SK-N-SH treated with all-trans-retinoic acid at 6 μM for 48 hours (cell line): ENCODE data around the gene DUS4L.

Experiments used
- ZNF8 ChIP-seq: fragments of 450-650 bp; formaldehyde crosslinking; IDR thresholded peaks from 2 replicates; pipeline ENCODE4 v1.5.0; 2020; ENCODE audit warnings: mild to moderate bottlenecking, moderate library complexity
- TF ChIP-seq, protein P1 (sequence below): fragments of 250-450 bp; sonication (Bioruptor Pico); IDR thresholded peaks from 2 replicates; pipeline ENCODE4 v1.5.0; 2020; ENCODE audit warnings: mild to moderate bottlenecking, moderate library complexity
- TF ChIP-seq, protein P2 (sequence below): fragments of 250-450 bp; sonication (Bioruptor Pico); IDR thresholded peaks from 2 replicates; pipeline ENCODE4 v1.8.0; 2021; ENCODE audit warnings: low read depth, mild to moderate bottlenecking, moderate library complexity, borderline replicate concordance

GRCh38 chr7:107563081-107563774 is 543 bp upstream of the DUS4L start:
- no peak for TF ChIP-seq ZNF8 (CRISPR knock-in tag)
- TF ChIP-seq, protein P1, sequence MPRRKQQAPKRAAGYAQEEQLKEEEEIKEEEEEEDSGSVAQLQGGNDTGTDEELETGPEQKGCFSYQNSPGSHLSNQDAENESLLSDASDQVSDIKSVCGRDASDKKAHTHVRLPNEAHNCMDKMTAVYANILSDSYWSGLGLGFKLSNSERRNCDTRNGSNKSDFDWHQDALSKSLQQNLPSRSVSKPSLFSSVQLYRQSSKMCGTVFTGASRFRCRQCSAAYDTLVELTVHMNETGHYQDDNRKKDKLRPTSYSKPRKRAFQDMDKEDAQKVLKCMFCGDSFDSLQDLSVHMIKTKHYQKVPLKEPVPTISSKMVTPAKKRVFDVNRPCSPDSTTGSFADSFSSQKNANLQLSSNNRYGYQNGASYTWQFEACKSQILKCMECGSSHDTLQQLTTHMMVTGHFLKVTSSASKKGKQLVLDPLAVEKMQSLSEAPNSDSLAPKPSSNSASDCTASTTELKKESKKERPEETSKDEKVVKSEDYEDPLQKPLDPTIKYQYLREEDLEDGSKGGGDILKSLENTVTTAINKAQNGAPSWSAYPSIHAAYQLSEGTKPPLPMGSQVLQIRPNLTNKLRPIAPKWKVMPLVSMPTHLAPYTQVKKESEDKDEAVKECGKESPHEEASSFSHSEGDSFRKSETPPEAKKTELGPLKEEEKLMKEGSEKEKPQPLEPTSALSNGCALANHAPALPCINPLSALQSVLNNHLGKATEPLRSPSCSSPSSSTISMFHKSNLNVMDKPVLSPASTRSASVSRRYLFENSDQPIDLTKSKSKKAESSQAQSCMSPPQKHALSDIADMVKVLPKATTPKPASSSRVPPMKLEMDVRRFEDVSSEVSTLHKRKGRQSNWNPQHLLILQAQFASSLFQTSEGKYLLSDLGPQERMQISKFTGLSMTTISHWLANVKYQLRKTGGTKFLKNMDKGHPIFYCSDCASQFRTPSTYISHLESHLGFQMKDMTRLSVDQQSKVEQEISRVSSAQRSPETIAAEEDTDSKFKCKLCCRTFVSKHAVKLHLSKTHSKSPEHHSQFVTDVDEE (CRISPR knock-in tag): no peak
- TF ChIP-seq, protein P2, sequence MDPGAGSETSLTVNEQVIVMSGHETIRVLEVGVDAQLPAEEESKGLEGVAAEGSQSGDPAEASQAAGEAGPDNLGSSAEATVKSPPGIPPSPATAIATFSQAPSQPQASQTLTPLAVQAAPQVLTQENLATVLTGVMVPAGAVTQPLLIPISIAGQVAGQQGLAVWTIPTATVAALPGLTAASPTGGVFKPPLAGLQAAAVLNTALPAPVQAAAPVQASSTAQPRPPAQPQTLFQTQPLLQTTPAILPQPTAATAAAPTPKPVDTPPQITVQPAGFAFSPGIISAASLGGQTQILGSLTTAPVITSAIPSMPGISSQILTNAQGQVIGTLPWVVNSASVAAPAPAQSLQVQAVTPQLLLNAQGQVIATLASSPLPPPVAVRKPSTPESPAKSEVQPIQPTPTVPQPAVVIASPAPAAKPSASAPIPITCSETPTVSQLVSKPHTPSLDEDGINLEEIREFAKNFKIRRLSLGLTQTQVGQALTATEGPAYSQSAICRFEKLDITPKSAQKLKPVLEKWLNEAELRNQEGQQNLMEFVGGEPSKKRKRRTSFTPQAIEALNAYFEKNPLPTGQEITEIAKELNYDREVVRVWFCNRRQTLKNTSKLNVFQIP (CRISPR knock-in tag): no peak
